Mucosa of descending colon (tissue), 3 donors: ENCODE results near the gene FUT4. TPM values are rescaled to one million over a fixed set of nuclear protein-coding genes. Genes with fewer than 3 reads are reported as not detected.
A peak's percentile ranks its signal among the peaks of the same experiment; 100 is the strongest.

Source experiments
- ATAC-seq: fragments of 200-7000 bp; cut with Tn5 transposase; one replicate; pipeline ENCODE4 v1.9.1; 2020; ENCODE audit warnings: mild to moderate bottlenecking, moderate library complexity
- DNase-seq, 3 donors: peaks; one replicate each; pipeline ENCODE4 v3.0.0-alpha.2; 2020
- H3K36me3 ChIP-seq: fragments of 200-600 bp; one replicate; pipeline ENCODE4 v1.8.0; 2021; ENCODE audit warnings: low read depth, mild to moderate bottlenecking
- H3K4me1 ChIP-seq: fragments of 200-600 bp; one replicate; pipeline ENCODE4 v1.8.0; 2021; ENCODE audit warnings: low read depth, mild to moderate bottlenecking
- H3K4me3 ChIP-seq: fragments of 200-600 bp; one replicate; pipeline ENCODE4 v1.8.0; 2021; ENCODE audit warnings: mild to moderate bottlenecking
- H3K9me3 ChIP-seq: fragments of 200-600 bp; one replicate; pipeline ENCODE4 v1.8.0; 2021; ENCODE audit warnings: mild to moderate bottlenecking
- intact Hi-C, 2 donors: fragments of 100-400 bp; cut with DNase I in 1 of 2; cut with micrococcal nuclease in 1 of 2; formaldehyde crosslinking; loops; one replicate each; pipeline versions ENCODE4 v1.11.0 to v1.11.1; 2022; cut with DNase I, micrococcal nuclease
- total RNA-seq, 3 donors: library from RNA; stranded (reverse); fragmentation: NEBNext Ultra II Directional in 2 of 3; extraction: Animal tissue kit (Norgen Biotek cat#: 25700) in 2 of 3; gene quantifications; one replicate each; pipeline versions ENCODE4 v1.2.1 to v1.2.4, GENCODE V29; 2021 to 2023
- TF ChIP-seq, protein P1 (sequence below): fragments of 200-600 bp; IDR thresholded peaks from one replicate; pipeline ENCODE4 v1.8.0; 2022; ENCODE audit warnings: antibody characterized with exemption, mild to moderate bottlenecking
- donor health status: DM: no; HTN: no; CAD: no; lungs with moderate emphysema.
- donor health status: DM: no; HTN: no; CAD: no.
- donor health status: DM: no; HTN: yes; CAD: no.

Gene FUT4
- total RNA-seq, 3 donors from 2014 or later = 13.9 to 23.5 (median 21.9) TPM

DNA sequence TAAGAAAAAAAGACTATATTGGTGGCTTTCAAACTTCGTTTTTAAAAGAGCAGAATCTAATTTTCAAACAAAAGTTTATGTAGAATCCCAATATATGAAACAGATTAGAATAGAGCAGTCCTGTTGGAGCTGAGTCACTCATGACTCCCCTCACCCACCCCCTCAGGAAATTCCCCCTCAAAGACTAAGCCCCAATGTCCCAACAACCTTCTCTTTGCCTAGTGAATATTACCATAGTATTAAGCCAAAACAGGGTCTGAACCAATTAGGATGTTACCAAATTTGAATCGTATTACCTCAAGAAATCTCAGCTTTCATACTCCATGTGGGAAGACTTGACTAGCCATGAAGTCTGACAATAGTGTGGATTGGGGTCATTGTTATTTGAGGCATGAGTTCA lies 15.6 kb downstream of the FUT4 start:
- TF ChIP-seq, protein P1, sequence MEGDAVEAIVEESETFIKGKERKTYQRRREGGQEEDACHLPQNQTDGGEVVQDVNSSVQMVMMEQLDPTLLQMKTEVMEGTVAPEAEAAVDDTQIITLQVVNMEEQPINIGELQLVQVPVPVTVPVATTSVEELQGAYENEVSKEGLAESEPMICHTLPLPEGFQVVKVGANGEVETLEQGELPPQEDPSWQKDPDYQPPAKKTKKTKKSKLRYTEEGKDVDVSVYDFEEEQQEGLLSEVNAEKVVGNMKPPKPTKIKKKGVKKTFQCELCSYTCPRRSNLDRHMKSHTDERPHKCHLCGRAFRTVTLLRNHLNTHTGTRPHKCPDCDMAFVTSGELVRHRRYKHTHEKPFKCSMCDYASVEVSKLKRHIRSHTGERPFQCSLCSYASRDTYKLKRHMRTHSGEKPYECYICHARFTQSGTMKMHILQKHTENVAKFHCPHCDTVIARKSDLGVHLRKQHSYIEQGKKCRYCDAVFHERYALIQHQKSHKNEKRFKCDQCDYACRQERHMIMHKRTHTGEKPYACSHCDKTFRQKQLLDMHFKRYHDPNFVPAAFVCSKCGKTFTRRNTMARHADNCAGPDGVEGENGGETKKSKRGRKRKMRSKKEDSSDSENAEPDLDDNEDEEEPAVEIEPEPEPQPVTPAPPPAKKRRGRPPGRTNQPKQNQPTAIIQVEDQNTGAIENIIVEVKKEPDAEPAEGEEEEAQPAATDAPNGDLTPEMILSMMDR = no peak
- intact Hi-C loops = no loop called here
- DNase-seq = no peak
- H3K4me1 ChIP-seq = no peaks in the 10 kb centered on the region
- no peak for ATAC-seq
- no peak overlapping the region for H3K4me3 ChIP-seq
- no peaks in the 10 kb centered on the region for H3K36me3 ChIP-seq
- H3K9me3 ChIP-seq = no peaks in the 10 kb centered on the region

DNA sequence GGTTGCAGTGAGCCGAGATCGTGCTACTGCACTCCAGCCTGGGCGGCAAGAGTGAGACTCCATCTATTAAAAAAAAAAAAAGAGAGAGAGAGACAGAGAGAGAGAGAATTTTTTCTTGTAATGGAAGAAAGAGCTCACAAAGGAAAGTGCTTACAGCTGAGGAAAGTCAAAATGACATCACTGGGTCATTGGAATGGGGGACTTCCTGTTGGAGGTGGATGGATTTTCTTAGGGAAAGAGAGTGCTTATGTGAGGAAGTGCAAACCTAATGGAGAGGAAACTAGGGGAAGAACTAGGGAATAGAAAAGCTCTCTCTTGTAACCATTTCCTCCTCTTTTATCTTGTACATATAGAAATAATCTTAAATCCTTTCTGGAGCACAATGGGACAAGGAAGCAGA lies 17.1 kb downstream of the FUT4 start:
- ATAC-seq (no peak), DNase-seq (no peak)
- Histone ChIP-seq H3K9me3 (no peaks in the 10 kb centered on the region), H3K4me1 (no peaks in the 10 kb centered on the region), H3K4me3 (no peak overlapping the region), H3K36me3 (no peaks in the 10 kb centered on the region)
- intact Hi-C loops = no loop called here
- TF ChIP-seq, protein P1 = no peak

DNA sequence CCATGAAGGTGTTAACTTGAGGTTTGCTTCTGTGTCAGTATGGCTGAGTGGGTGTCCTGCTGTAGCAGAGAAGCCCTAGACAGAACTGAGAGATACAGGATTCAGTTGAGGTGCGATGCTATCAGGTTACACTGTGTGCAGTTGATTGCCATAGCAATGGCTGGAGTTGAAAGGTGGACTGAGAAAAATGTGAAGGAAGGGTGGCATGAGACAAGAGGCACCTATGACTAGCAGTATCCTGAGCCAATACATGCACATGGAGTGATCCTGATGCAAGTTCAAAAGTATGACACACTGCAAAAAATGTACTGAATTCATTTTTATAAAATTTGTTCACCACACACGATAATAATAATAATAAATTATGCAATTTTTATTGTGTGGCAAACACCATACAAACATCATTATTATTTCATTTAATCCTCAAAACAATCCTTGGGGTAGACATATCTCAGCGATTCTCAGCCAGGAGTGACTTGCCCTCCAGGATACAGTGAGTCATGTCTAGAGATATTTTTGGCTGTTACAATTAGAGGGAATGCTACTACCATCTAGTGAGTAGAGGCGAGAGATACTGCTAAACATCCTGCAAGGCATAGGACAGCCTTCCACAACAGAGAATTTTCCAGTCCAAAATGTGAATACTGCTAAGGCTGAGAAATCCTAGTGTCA lies 19.6 kb downstream of the FUT4 start:
- Histone ChIP-seq H3K36me3 (no peaks in the 10 kb centered on the region), H3K9me3 (no peaks in the 10 kb centered on the region), H3K4me3 (no peak overlapping the region), H3K4me1 (no peaks in the 10 kb centered on the region)
- intact Hi-C loops = no loop called here
- TF ChIP-seq, protein P1 = no peak
- ATAC-seq (peak; percentile 38), DNase-seq (no peak)

DNA sequence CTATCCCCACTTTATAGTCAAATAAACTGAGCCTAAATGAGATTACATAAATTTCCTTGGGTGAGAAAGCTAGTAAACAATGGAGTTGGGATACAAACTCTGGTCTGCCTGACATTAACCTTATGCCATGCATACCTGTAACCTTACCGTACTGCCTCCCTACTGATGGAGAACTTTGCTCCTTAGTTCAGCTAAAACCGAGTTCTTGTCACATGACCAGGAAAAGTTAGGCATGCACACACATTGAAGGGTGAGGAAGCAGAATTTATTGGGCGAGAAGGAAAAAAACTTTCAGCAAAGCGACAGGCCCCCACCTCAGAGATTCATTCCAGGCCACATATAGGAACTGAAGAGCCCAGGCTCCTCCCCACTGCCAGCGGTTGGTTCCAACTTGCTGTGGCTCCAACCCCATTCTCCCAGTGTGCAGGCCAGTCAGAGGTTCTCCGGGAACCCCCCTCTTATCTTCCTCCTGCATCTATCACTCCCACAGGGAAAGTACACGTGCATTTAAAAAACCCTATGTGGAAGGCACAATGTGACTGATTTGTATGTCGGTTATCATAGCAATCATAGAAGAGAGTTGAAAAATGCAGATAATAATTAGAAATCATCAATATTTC lies 20.2 kb downstream of the FUT4 start:
- TF ChIP-seq, protein P1 = no peak
- intact Hi-C loops = no loop called here
- no peaks in the 10 kb centered on the region for H3K36me3 ChIP-seq
- ATAC-seq (peak; percentile 37), DNase-seq (no peak)
- H3K4me1 ChIP-seq = no peaks in the 10 kb centered on the region
- H3K9me3 ChIP-seq = no peaks in the 10 kb centered on the region
- H3K4me3 ChIP-seq = no peak overlapping the region

DNA sequence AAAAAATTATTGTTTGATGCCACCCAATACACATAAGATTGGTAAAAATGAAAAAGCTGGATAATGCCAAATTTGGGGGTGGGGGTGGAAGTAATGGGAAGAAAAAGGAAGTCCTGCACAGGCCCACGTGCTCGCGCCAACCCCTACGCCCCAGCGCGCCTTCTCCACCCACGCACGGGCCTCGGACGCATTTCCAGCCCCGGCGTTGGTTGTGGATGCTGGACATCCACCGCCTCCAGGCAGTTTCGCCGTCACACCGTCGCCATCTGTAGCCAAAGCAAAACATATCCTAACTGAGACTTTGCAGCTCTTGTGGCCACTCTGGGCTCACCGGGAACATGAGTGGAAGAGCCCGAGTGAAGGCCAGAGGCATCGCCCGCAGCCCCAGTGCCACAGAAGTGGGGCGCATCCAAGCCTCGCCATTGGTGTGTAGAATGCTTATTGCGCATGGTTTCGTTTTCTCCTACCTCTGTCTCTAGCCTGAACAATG lies 23.5 kb downstream of the FUT4 start, which contains the start of gene PIWIL4:
Gene PIWIL4 (plus strand): TSS at position 188 of the 490 bp plus-strand sequence. CDS start 151 bp downstream, at position 339.
- no peak for ATAC-seq
- TF ChIP-seq, protein P1 = no peak

More for the DNA sequence above, 23.5 kb downstream of the FUT4 start, which contains the start of gene PIWIL4:
- intact Hi-C loops = no loop called here
- Histone ChIP-seq H3K9me3 (no peaks in the 10 kb centered on the region), H3K4me1 (no peaks in the 10 kb centered on the region), H3K4me3 (no peak within 1 kb of the TSS), H3K36me3 (no peaks in the 10 kb centered on the region)
- no peak for DNase-seq
